Activated T-cell treated with anti-CD3 and anti-CD28 coated beads for 4 hours (primary cell): Measurements from ENCODE around the gene ZFYVE27.

ENCODE experiments used
- DNase-seq: peaks from one replicate; pipeline ENCODE4 v3.0.0-alpha.2; 2020

The ZFYVE27 gene

DNA sequence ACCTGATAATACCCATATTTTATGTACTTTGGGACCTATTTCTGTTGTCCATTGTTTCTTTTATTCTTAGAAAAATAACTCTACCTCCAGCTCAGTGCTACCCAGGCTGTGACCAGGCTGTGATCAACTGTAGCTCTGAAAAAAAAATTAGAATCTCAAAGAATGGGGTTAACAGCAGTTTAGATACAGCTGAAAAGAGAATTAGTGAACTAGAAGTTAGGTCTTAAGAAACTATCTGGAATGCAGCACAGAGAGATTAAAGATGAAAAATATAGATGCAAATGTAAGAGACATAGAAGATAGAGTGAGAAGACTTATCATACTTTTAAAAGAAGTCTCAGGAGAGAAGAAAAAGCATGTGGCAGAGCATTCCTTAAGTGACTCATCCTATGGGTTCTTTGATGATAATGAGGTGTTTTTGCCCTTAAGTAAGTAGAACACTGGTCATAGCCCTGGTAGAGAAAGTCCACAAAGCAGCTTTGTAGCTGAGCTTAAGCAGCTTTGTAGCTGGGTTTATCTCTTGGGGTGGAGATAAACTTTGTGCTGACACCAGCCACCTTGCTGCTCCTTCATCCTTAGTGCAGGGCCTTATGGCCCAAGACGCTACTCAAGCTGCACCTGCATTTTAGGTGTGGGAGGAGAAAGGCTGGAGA is 62.2 kb downstream of the ZFYVE27 start:
- no peak for DNase-seq

DNA sequence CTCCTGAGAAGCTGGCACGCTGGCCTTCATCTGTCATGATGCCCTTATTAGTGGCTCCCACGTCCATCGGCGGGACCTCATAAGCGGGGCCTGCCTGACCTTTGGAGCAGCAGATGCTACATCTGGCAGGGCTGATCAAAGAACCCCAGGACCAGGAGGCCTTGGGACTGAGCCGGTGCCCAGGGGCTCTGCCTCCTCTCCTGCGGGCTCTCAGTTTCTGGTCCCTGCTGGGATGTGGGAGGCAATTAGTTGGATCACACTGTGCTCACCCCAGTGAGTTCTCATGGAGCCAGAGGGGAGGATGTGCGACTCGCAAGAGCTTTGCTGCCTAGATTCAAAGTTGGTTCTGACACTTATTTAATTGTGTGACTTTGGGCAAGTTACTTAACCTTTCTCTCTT is 63.5 kb downstream of the ZFYVE27 start:
- DNase-seq = no peak

DNA sequence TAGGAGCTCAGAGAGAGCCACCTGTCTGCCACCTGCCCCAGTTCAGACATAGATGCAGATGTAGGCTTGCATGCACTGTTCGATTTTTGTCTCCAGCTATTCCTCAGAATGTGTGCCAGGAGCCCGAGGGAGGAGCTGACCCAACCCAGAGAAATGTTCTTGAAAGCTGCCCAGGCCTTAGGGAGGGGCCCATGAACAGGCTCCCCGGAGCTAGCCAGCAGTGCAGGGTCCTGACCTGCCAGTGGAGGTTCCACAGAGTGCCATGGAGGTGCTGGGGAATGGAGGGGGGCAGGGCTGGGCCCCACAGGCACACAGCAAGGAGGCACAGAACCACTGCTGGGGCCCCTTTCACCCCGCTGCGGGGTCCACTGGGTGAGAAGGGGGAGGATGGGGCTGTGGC is 64.5 kb downstream of the ZFYVE27 start:
- DNase-seq = no peak

DNA sequence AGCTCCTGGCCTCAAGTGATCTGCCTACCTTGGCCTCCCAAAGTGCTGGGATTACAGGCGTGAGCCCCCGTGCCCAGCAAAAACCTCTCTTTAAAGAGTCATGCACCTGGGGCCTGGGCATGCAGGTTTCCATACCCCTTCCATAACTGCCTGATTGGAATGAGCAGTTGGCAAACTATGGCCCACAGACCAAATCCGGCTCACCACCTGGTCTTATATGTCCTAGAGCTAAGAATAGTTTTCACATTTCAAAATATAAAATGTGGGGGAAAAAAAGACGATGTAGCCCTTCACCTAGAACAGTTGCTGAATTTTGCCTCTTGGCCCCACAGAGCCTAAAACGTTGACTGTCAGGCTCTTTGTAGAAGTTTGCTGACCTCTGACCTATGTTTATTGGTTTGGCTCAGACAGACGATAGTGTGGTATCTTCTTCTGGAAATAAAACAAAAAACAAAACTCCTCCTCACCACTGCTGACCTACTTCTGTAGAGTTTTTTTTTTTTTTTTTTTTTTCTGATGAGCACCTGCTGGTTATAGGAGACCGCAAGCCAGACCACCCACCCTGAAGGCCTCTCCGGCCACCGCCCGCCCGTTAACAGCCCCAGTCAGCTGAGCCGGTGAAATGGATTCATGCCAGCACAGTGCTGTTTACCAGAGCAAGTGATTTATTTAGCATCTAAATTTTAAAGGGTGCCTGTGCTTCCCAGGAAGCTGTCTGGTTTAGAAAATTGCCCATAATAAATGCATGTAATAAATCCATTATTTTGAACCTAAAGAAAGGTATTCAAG is 68.4 kb downstream of the ZFYVE27 start:
- no peak for DNase-seq

DNA sequence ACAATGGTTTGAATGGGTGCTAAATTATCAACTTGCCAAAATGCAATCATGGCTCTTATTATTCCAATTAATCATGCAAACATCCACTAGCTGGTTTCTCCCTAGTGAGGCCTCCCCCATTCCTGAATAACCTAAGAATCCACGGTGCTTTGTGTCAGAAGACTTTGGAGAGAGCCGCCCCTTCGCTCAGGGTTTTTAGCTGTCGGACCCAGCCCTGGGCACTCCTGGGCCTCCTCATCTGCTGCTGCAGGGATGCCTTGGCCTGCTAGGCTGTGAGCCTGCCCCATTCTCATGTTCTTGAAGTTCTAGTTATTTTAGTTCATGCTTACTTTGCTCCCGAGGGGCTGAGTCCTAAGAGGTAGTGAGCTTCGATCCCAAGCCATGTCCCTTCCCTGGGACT is 69.0 kb downstream of the ZFYVE27 start:
- DNase-seq = no peak

GRCh38 chr10:97810446-97810845 is 73.5 kb downstream of the ZFYVE27 start:
- DNase-seq = no peak
